WTC11 (cell line): ENCODE measurements around the gene IPO4. TPM values are rescaled to one million over a fixed set of nuclear protein-coding genes. Genes with fewer than 3 reads are reported as not detected.

Experiments
- ATAC-seq: fragments of 200-7000 bp; cut with Tn5 transposase; 2 replicates; pipeline ENCODE4 v1.10.0; 2021; ENCODE audit warnings: mild to moderate bottlenecking, moderate library complexity
- CTCF ChIA-PET: fragments of 300-600 bp; sonication (Branson Sonifier 250); formaldehyde crosslinking; loops from one replicate; lab custom pipeline; 2021; ENCODE audit warnings: antibody characterized with exemption; lab: Charles Lee
- POLR2A ChIA-PET: fragments of 350-600 bp; sonication (Branson Sonifier 250); formaldehyde crosslinking; loops from one replicate; lab custom pipeline; 2021; ENCODE audit warnings: antibody characterized with exemption; lab: Charles Lee
- DNase-seq: peaks from one replicate; pipeline ENCODE4 v3.0.0; 2021; ENCODE audit warnings: low spot score
- H3K27ac Mint-ChIP-seq: 2 replicates; pipeline ENCODE4 v1.8.0; 2021; ENCODE audit warnings: mixed read lengths
- H3K27me3 Mint-ChIP-seq: 2 replicates; pipeline ENCODE4 v1.8.0; 2021; ENCODE audit warnings: low read depth, mild to moderate bottlenecking, moderate library complexity, mixed read lengths
- H3K36me3 Mint-ChIP-seq: 2 replicates; pipeline ENCODE4 v1.8.0; 2021; ENCODE audit warnings: mixed read lengths
- H3K4me1 Mint-ChIP-seq: 2 replicates; pipeline ENCODE4 v1.8.0; 2022; ENCODE audit warnings: mixed read lengths
- H3K4me3 Mint-ChIP-seq: 2 replicates; pipeline ENCODE4 v1.8.0; 2021; ENCODE audit warnings: mild to moderate bottlenecking, moderate library complexity, mixed read lengths
- H3K9me3 Mint-ChIP-seq: 2 replicates; pipeline ENCODE4 v1.8.0; 2021; ENCODE audit warnings: mixed read lengths
- ATF6 ChIP-seq: sonication (generic); formaldehyde crosslinking; IDR thresholded peaks from 2 replicates; pipeline ENCODE4 v1.8.1; 2023; ENCODE audit warnings: mild to moderate bottlenecking, missing genetic modification reagents
- CREM ChIP-seq: sonication (generic); formaldehyde crosslinking; IDR thresholded peaks from 2 replicates; pipeline ENCODE4 v1.8.1; 2022; ENCODE audit warnings: mild to moderate bottlenecking, missing genetic modification reagents, moderate library complexity
- ELF4 ChIP-seq: sonication (generic); formaldehyde crosslinking; IDR thresholded peaks from 2 replicates; pipeline ENCODE4 v1.8.1; 2022; ENCODE audit warnings: low read depth, mild to moderate bottlenecking, moderate library complexity, missing genetic modification reagents
- FOXJ3 ChIP-seq: sonication (generic); formaldehyde crosslinking; IDR thresholded peaks from 2 replicates; pipeline ENCODE4 v1.9.0; 2021; ENCODE audit warnings: missing genetic modification reagents, mild to moderate bottlenecking, borderline replicate concordance
- FOXP1 ChIP-seq: sonication (generic); formaldehyde crosslinking; IDR thresholded peaks from 2 replicates; pipeline ENCODE4 v1.8.0; 2022; ENCODE audit warnings: missing genetic modification reagents, mild to moderate bottlenecking, moderate library complexity, borderline replicate concordance
- FOXP4 ChIP-seq: sonication (generic); formaldehyde crosslinking; IDR thresholded peaks from 2 replicates; pipeline ENCODE4 v1.8.0; 2022; ENCODE audit warnings: mild to moderate bottlenecking, missing genetic modification reagents
- GRHL2 ChIP-seq: fragments of 250-450 bp; sonication (Bioruptor Pico); IDR thresholded peaks from 2 replicates; pipeline ENCODE4 v1.8.0; 2022; ENCODE audit warnings: mild to moderate bottlenecking, moderate library complexity; ENCODE audit not compliant: insufficient replicate concordance, severe bottlenecking
- KAT7 ChIP-seq: sonication (generic); formaldehyde crosslinking; IDR thresholded peaks from 2 replicates; pipeline ENCODE4 v1.8.1; 2023; ENCODE audit warnings: missing genetic modification reagents, mild to moderate bottlenecking, borderline replicate concordance
- MAX ChIP-seq: sonication (generic); formaldehyde crosslinking; IDR thresholded peaks from 2 replicates; pipeline ENCODE4 v1.8.0; 2022; ENCODE audit warnings: mild to moderate bottlenecking, missing genetic modification reagents
- NFYB ChIP-seq: sonication (generic); formaldehyde crosslinking; conservative IDR thresholded peaks from 2 replicates; pipeline ENCODE4 v1.8.0; 2022; ENCODE audit warnings: low read depth, missing genetic modification reagents
- RELA ChIP-seq: sonication (generic); formaldehyde crosslinking; IDR thresholded peaks from 2 replicates; pipeline ENCODE4 v1.8.1; 2022; ENCODE audit warnings: missing genetic modification reagents, mild to moderate bottlenecking, borderline replicate concordance
- SMAD4 ChIP-seq: sonication (generic); formaldehyde crosslinking; IDR thresholded peaks from 2 replicates; pipeline ENCODE4 v1.8.0; 2022; ENCODE audit warnings: mild to moderate bottlenecking, missing genetic modification reagents
- SP1 ChIP-seq: sonication (generic); formaldehyde crosslinking; conservative IDR thresholded peaks from 2 replicates; pipeline ENCODE4 v1.8.1; 2022; ENCODE audit warnings: missing genetic modification reagents
- TEAD1 ChIP-seq: sonication (generic); formaldehyde crosslinking; IDR thresholded peaks from 2 replicates; pipeline ENCODE4 v1.8.0; 2022; ENCODE audit warnings: mild to moderate bottlenecking, missing genetic modification reagents
- TP53 ChIP-seq: sonication (generic); formaldehyde crosslinking; IDR thresholded peaks from 2 replicates; pipeline ENCODE4 v1.8.1; 2023; ENCODE audit warnings: mild to moderate bottlenecking, missing genetic modification reagents
- USF2 ChIP-seq: sonication (generic); formaldehyde crosslinking; IDR thresholded peaks from 2 replicates; pipeline ENCODE4 v1.8.1; 2023; ENCODE audit warnings: mild to moderate bottlenecking, missing genetic modification reagents, moderate library complexity
- ZNF232 ChIP-seq: sonication (generic); formaldehyde crosslinking; IDR thresholded peaks from 2 replicates; pipeline ENCODE4 v1.8.0; 2022; ENCODE audit warnings: mild to moderate bottlenecking, missing genetic modification reagents
- ZNF532 ChIP-seq: fragments of 250-450 bp; sonication (Bioruptor Pico); IDR thresholded peaks from 2 replicates; pipeline ENCODE4 v1.9.0; 2021; ENCODE audit warnings: mild to moderate bottlenecking, borderline replicate concordance
- total RNA-seq: library from RNA; stranded (reverse); gene quantifications from 3 replicates; pipeline ENCODE4 v1.2.3, GENCODE V29; 2021
- TF ChIP-seq, protein P1 (sequence below): sonication (generic); formaldehyde crosslinking; IDR thresholded peaks from 2 replicates; pipeline ENCODE4 v1.8.0; 2022; ENCODE audit warnings: mild to moderate bottlenecking, missing genetic modification reagents
- TF ChIP-seq, protein P2 (sequence below): fragments of 200-600 bp; IDR thresholded peaks from 2 replicates; pipeline ENCODE4 v1.8.0; 2022; ENCODE audit warnings: antibody characterized with exemption

The IPO4 gene
- total RNA-seq, 1 experiment from 2014 or later = 128 TPM

- TF ChIP-seq ATF6 (CRISPR knock-in tag) (no peak), TP53 (CRISPR knock-in tag) (no peak), ELF4 (no peak), TEAD1 (CRISPR knock-in tag) (no peak), MAX (no peak), NFYB (CRISPR knock-in tag) (no peak), SMAD4 (CRISPR knock-in tag) (no peak)
These were observed 7.7 kb upstream of the IPO4 start (continued) for GRCh38 chr14:24196071-24197055.

- ATAC-seq = peak; percentile 86
- POLR2A ChIA-PET = interaction anchor here (0.6 to 1.9 kb wide), 16 partner anchors 16 to 132 kb away, joined by 3 to 20 read pairs (median 5); partner anchors contain the start of genes CHMP4A, DCAF11, IRF9 and MDP1
- TF ChIP-seq ZNF532 (CRISPR knock-in tag) = no peak
- TF ChIP-seq KAT7 = no peak
- peak; percentile 61; the same call in 1 of the 2 replicates for TF ChIP-seq CREM (CRISPR knock-in tag)
- peak; percentile 70; the same call in 1 of the 2 replicates for TF ChIP-seq RELA
- peak; percentile 18 for TF ChIP-seq USF2 (CRISPR knock-in tag)
- TF ChIP-seq FOXJ3 (CRISPR knock-in tag) = 0 out of 2 replicates have a peak, but pooled peaks have one; percentile 25
- peak; percentile 54; the same call in 1 of the 2 replicates for TF ChIP-seq FOXP1
- TF ChIP-seq, protein P1, sequence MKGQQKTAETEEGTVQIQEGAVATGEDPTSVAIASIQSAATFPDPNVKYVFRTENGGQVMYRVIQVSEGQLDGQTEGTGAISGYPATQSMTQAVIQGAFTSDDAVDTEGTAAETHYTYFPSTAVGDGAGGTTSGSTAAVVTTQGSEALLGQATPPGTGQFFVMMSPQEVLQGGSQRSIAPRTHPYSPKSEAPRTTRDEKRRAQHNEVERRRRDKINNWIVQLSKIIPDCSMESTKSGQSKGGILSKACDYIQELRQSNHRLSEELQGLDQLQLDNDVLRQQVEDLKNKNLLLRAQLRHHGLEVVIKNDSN = peak; percentile 68
- TF ChIP-seq SP1 (CRISPR knock-in tag) = no peak; the same call in 1 of the 2 replicates
- TF ChIP-seq, protein P2, sequence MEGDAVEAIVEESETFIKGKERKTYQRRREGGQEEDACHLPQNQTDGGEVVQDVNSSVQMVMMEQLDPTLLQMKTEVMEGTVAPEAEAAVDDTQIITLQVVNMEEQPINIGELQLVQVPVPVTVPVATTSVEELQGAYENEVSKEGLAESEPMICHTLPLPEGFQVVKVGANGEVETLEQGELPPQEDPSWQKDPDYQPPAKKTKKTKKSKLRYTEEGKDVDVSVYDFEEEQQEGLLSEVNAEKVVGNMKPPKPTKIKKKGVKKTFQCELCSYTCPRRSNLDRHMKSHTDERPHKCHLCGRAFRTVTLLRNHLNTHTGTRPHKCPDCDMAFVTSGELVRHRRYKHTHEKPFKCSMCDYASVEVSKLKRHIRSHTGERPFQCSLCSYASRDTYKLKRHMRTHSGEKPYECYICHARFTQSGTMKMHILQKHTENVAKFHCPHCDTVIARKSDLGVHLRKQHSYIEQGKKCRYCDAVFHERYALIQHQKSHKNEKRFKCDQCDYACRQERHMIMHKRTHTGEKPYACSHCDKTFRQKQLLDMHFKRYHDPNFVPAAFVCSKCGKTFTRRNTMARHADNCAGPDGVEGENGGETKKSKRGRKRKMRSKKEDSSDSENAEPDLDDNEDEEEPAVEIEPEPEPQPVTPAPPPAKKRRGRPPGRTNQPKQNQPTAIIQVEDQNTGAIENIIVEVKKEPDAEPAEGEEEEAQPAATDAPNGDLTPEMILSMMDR = no peak
- peak; percentile 84; the same call in 1 of the 2 replicates for TF ChIP-seq FOXP4 (CRISPR knock-in tag)
- TF ChIP-seq GRHL2 = no peak
- peak; percentile 78; the same call in 1 of the 2 replicates for TF ChIP-seq ZNF232 (CRISPR knock-in tag)
These were observed 6.8 kb upstream of the IPO4 start, which contains the start of gene TM9SF1 for GRCh38 chr14:24195186-24196070. Gene TM9SF1 (minus strand): TSS chr14:24195441. CDS start chr14:24195019, 422 bp downstream.

More at GRCh38 chr14:24195186-24196070, 6.8 kb upstream of the IPO4 start, which contains the start of gene TM9SF1:
- Mint-ChIP-seq H3K36me3 (peaks cover 34% of the 10 kb centered on the region), H3K4me3 (peak within 1 kb of the TSS; percentile 94), H3K9me3 (peaks cover 8% of the 10 kb centered on the region), H3K27me3 (no peaks in the 10 kb centered on the region), H3K27ac (peak within 1 kb of the TSS; percentile 97), H3K4me1 (peaks cover 23% of the 10 kb centered on the region)
- DNase-seq = peak; percentile 84
- CTCF ChIA-PET = interaction anchor here (0.7 to 1.8 kb wide), 15 partner anchors 12 to 628 kb away, joined by 3 to 16 read pairs (median 4); partner anchors contain the start of genes AP1G2, CHMP4A, CIDEB and DCAF11
